ENCODE results near the gene SLC25A52. TPM values are rescaled to one million over a fixed set of nuclear protein-coding genes. Genes with fewer than 3 reads are reported as not detected.

Gene SLC25A52
- total and polyA plus RNA-seq, 2 experiments from 2014 or later = not detected

DNA sequence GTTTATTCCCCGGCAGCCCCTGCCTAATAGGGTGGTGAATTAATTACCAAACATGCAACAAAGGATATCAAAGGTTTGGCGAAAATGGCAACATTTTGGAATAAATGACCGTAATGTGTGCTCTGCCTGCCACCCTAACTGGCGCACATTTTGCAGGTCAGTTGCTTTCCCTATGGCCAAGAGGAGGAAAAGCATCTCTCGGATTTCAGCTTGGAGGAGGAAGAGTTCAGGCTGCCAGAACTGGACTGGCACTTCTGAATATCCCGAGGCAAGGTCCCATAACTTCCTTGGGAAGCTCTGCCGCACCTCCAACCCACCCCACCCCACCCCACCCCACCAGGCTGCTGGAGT, 37.1 kb downstream of the SLC25A52 start:
- Histone ChIP-seq H3K27me3 (no peaks in the 10 kb centered on the region), H3K4me2 (no peak overlapping the region), H3K4me1 (ENCODE audit: insufficient read depth) (peaks cover 13% of the 10 kb centered on the region), H3K79me2 (no peaks in the 10 kb centered on the region), H3K9me3 (ENCODE audit: low read depth) (no peaks in the 10 kb centered on the region), H3K36me3 (replicated peaks; ENCODE audit: insufficient read depth, low read depth) (no peaks in the 10 kb centered on the region), H3K9me2 (replicated peaks; ENCODE audit: insufficient read depth) (no peaks in the 10 kb centered on the region), H4K20me1 (ENCODE audit: insufficient read depth, poor library complexity, severe bottlenecking) (no peaks in the 10 kb centered on the region), H2AFZ (no peak overlapping the region), H3K27ac (no peak overlapping the region), H3K4me3 (no peak overlapping the region)
- no peak for TF ChIP-seq CTCF (IDR thresholded peaks at IDR 0.05; ENCODE audit: poor library complexity)
- no peak for TF ChIP-seq EZH2phosphoT487 (IDR thresholded peaks at IDR 0.05; ENCODE audit: low read depth, severe bottlenecking, unreplicated experiment)
- no peak for TF ChIP-seq EZH2 (IDR thresholded peaks at IDR 0.05; ENCODE audit: borderline replicate concordance)
- 94% methylated on average over 7 of the region's 7 CpGs for WGBS (ENCODE audit: low lambda C conversion rate, missing lambda C conversion rate)
- no peak for DNase-seq (ENCODE audit: low spot score)

- TF ChIP-seq CTCF (IDR thresholded peaks at IDR 0.05; ENCODE audit: poor library complexity) = peak; percentile 76
- TF ChIP-seq EZH2phosphoT487 (IDR thresholded peaks at IDR 0.05; ENCODE audit: low read depth, severe bottlenecking, unreplicated experiment) = no peak
- no peak overlapping the region for H2AFZ ChIP-seq
Observed at GRCh38 chr18:31722369-31722957, 38.2 kb downstream of the SLC25A52 start.

GRCh38 chr18:31721601-31722000, 39.1 kb downstream of the SLC25A52 start:
- Histone ChIP-seq H4K20me1 (ENCODE audit: insufficient read depth, poor library complexity, severe bottlenecking) (no peaks in the 10 kb centered on the region), H3K27me3 (no peaks in the 10 kb centered on the region), H3K36me3 (replicated peaks; ENCODE audit: insufficient read depth, low read depth) (no peaks in the 10 kb centered on the region), H3K4me1 (ENCODE audit: insufficient read depth) (peaks cover 13% of the 10 kb centered on the region), H3K79me2 (no peaks in the 10 kb centered on the region), H3K9me3 (ENCODE audit: low read depth) (no peaks in the 10 kb centered on the region), H2AFZ (no peak overlapping the region), H3K4me2 (no peak overlapping the region), H3K27ac (no peak overlapping the region), H3K4me3 (no peak overlapping the region), H3K9me2 (replicated peaks; ENCODE audit: insufficient read depth) (no peaks in the 10 kb centered on the region)
- no peak for TF ChIP-seq CTCF (IDR thresholded peaks at IDR 0.05; ENCODE audit: poor library complexity)
- TF ChIP-seq EZH2 (IDR thresholded peaks at IDR 0.05; ENCODE audit: borderline replicate concordance) = no peak
- no peak for TF ChIP-seq EZH2phosphoT487 (IDR thresholded peaks at IDR 0.05; ENCODE audit: low read depth, severe bottlenecking, unreplicated experiment)
- WGBS (ENCODE audit: low lambda C conversion rate, missing lambda C conversion rate) = 57% methylated on average over 3 of the region's 3 CpGs
- no peak for DNase-seq (ENCODE audit: low spot score)

More at GRCh38 chr18:31722369-31722957, 38.2 kb downstream of the SLC25A52 start:
- Histone ChIP-seq H3K27me3 (no peaks in the 10 kb centered on the region), H3K9me2 (replicated peaks; ENCODE audit: insufficient read depth) (no peaks in the 10 kb centered on the region), H3K36me3 (replicated peaks; ENCODE audit: insufficient read depth, low read depth) (no peaks in the 10 kb centered on the region), H3K4me3 (no peak overlapping the region), H3K4me2 (no peak overlapping the region), H3K79me2 (no peaks in the 10 kb centered on the region), H3K9me3 (ENCODE audit: low read depth) (no peaks in the 10 kb centered on the region), H3K27ac (no peak overlapping the region), H3K4me1 (ENCODE audit: insufficient read depth) (peaks cover 13% of the 10 kb centered on the region), H4K20me1 (ENCODE audit: insufficient read depth, poor library complexity, severe bottlenecking) (no peaks in the 10 kb centered on the region)
- WGBS (ENCODE audit: low lambda C conversion rate, missing lambda C conversion rate) = 43% methylated on average over 7 of the region's 7 CpGs
- DNase-seq (ENCODE audit: low spot score) = peak; percentile 86

Measured in hepatocyte (in vitro differentiated cells).